H1 (cell line): Measurements from ENCODE around the gene NBAS.

Experiments used
- CEBPB ChIP-seq: IDR thresholded peaks from 2 replicates; pipeline ENCODE4 v1.6.1; 2012; ENCODE audit warnings: low read depth, low read length
- CHD1 ChIP-seq: IDR thresholded peaks from 2 replicates; pipeline ENCODE4 v1.6.1; 2012; ENCODE audit warnings: low read depth, low read length, improper control_type of control experiment
- GABPA ChIP-seq: IDR thresholded peaks from 2 replicates; pipeline ENCODE4 v1.6.1; 2011; ENCODE audit warnings: mild to moderate bottlenecking, low read length, moderate library complexity, borderline replicate concordance; ENCODE audit not compliant: insufficient read depth
- GTF2F1 ChIP-seq: IDR thresholded peaks from 2 replicates; pipeline ENCODE4 v1.6.1; 2012; ENCODE audit warnings: low read depth, low read length, improper control_type of control experiment, borderline replicate concordance
- JUN ChIP-seq: IDR thresholded peaks from 2 replicates; pipeline ENCODE4 v1.6.1; 2011; ENCODE audit warnings: low read depth, mild to moderate bottlenecking, improper control_type of control experiment, low read length
- POLR2A ChIP-seq, 2 experiments: IDR thresholded peaks; 1 replicate in 1 of 2; 2 replicates in 1 of 2; pipeline ENCODE4 v1.6.1; 2011; ENCODE audit warnings: low read depth in 2 of 2, low read length in 2 of 2, mild to moderate bottlenecking in 2 of 2; ENCODE audit errors: control extremely low read depth in 1 of 2
- RAD21 ChIP-seq, 2 experiments: IDR thresholded peaks in 1 of 2; conservative IDR thresholded peaks in 1 of 2; 2 replicates each; pipeline ENCODE4 v1.6.1; 2011; ENCODE audit warnings: low read depth in 2 of 2, low read length in 2 of 2, improper control_type of control experiment in 1 of 2, inconsistent platforms in 1 of 2, mild to moderate bottlenecking in 1 of 2, moderate library complexity in 1 of 2
- RNF2 ChIP-seq: fragments of 200-900, 300-1000 bp; sonication (generic); IDR thresholded peaks from 2 replicates; pipeline ENCODE4 v1.7.1; 2016; ENCODE audit warnings: borderline replicate concordance, low read depth, mild to moderate bottlenecking, antibody characterized with exemption, low read length; ENCODE audit not compliant: poor library complexity, severe bottlenecking; ENCODE audit errors: missing control alignments
- SIN3A ChIP-seq, 2 experiments: IDR thresholded peaks in 1 of 2; conservative IDR thresholded peaks in 1 of 2; 2 replicates each; pipeline ENCODE4 v1.6.1; 2011 to 2012; ENCODE audit warnings: low read length in 2 of 2, improper control_type of control experiment in 1 of 2, low read depth in 1 of 2, mild to moderate bottlenecking in 1 of 2
- SIX5 ChIP-seq: IDR thresholded peaks from 2 replicates; pipeline ENCODE4 v1.6.1; 2011; ENCODE audit warnings: mild to moderate bottlenecking, low read depth, low read length
- TF ChIP-seq, protein P1 (sequence below), 3 experiments: IDR thresholded peaks; 1 replicate in 2 of 3; 2 replicates in 1 of 3; pipeline versions ENCODE4 v1.5.1 to v1.6.1; 2011; ENCODE audit warnings: low read length in 3 of 3, mild to moderate bottlenecking in 3 of 3, inconsistent platforms in 2 of 3, low read depth in 1 of 3, moderate library complexity in 1 of 3; ENCODE audit not compliant: insufficient read depth in 1 of 3; ENCODE audit errors: control extremely low read depth in 1 of 3
- TF ChIP-seq, protein P2 (sequence below): IDR thresholded peaks from 2 replicates; pipeline ENCODE4 v1.6.1; 2012; ENCODE audit warnings: inconsistent platforms

DNA sequence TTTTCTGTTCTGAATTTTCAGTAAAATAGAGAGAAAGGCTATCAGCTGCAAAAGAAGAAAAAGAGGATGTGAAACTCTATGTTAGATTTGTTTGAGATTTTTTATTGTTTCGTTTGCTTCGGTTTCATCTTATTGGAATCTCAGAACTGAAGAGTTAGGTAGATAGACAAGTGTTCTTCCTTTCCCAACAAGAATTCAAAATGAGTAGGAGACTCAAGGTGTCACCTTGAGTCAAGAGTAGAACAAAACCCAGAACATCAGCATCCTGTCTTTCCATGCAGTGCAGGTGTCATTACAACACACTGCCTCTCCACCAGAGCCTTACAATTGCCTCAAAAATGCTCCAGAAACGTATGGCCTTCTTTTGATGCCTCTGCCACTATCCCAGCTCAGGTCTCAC, 21.1 kb downstream of the NBAS start:
- TF ChIP-seq JUN (no peak), CEBPB (no peak), RAD21 (IDR thresholded peaks at IDR 0.05 in 1 of 2, conservative IDR thresholded peaks at IDR 0.05 in 1 of 2; ENCODE audit: low read depth in 2 of 2, low read length in 2 of 2) (no peak), SIN3A (conservative IDR thresholded peaks at IDR 0.05 in 1 of 2, IDR thresholded peaks at IDR 0.05 in 1 of 2; ENCODE audit: low read depth in 1 of 2, low read length in 2 of 2) (no peak), CHD1 (no peak), POLR2A (IDR thresholded peaks at IDR 0.05; ENCODE audit: control extremely low read depth in 1 of 2, low read depth in 2 of 2, low read length in 2 of 2) (no peak), GTF2F1 (no peak), GABPA (no peak), RNF2 (no peak), SIX5 (no peak)
- TF ChIP-seq, protein P1, sequence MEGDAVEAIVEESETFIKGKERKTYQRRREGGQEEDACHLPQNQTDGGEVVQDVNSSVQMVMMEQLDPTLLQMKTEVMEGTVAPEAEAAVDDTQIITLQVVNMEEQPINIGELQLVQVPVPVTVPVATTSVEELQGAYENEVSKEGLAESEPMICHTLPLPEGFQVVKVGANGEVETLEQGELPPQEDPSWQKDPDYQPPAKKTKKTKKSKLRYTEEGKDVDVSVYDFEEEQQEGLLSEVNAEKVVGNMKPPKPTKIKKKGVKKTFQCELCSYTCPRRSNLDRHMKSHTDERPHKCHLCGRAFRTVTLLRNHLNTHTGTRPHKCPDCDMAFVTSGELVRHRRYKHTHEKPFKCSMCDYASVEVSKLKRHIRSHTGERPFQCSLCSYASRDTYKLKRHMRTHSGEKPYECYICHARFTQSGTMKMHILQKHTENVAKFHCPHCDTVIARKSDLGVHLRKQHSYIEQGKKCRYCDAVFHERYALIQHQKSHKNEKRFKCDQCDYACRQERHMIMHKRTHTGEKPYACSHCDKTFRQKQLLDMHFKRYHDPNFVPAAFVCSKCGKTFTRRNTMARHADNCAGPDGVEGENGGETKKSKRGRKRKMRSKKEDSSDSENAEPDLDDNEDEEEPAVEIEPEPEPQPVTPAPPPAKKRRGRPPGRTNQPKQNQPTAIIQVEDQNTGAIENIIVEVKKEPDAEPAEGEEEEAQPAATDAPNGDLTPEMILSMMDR (IDR thresholded peaks at IDR 0.05; ENCODE audit: control extremely low read depth in 1 of 3, insufficient read depth in 1 of 3, low read depth in 1 of 3, low read length in 3 of 3): no peak
- TF ChIP-seq, protein P2, sequence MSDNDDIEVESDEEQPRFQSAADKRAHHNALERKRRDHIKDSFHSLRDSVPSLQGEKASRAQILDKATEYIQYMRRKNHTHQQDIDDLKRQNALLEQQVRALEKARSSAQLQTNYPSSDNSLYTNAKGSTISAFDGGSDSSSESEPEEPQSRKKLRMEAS: no peak
